Bronchial epithelial cell (primary cell): Measurements from ENCODE around the gene ATXN2. TPM values are rescaled to one million over a fixed set of nuclear protein-coding genes. Genes with fewer than 3 reads are reported as not detected.

Experiments
- DNase-seq: peaks from one replicate; pipeline ENCODE4 v3.0.0-alpha.2; 2010; ENCODE audit warnings: low read depth
- FAIRE-seq: peaks from 2 replicates; lab custom pipeline; 2011; peaks lifted over from hg19 to GRCh38; lab: Jason Lieb, UNC
- H3K27me3 ChIP-seq: 2 replicates; pipeline ENCODE4 v1.5.1; 2011; ENCODE audit warnings: low read length; ENCODE audit not compliant: control insufficient read depth, insufficient read depth
- H3K36me3 ChIP-seq: 2 replicates; pipeline ENCODE4 v1.5.1; 2011; ENCODE audit warnings: low read length; ENCODE audit not compliant: control insufficient read depth, insufficient read depth
- H3K4me3 ChIP-seq: 2 replicates; pipeline ENCODE4 v1.5.1; 2011; ENCODE audit warnings: mild to moderate bottlenecking, low read depth, low read length, control low read depth
- total RNA-seq: library from RNA; depleted of rRNA; stranded (reverse); fragments of >200 nt; gene quantifications from 2 replicates; pipeline ENCODE4 v1.2.1, GENCODE V29; 2014
- TF ChIP-seq, protein P1 (sequence below): IDR thresholded peaks from 2 replicates; pipeline ENCODE4 v1.5.1; 2011; ENCODE audit warnings: mild to moderate bottlenecking, moderate library complexity, low read length, control low read depth, inconsistent platforms; ENCODE audit not compliant: insufficient read depth, severe bottlenecking

The ATXN2 gene
- total RNA-seq, 1 donor from 2014 or later: 8.7 TPM

DNA sequence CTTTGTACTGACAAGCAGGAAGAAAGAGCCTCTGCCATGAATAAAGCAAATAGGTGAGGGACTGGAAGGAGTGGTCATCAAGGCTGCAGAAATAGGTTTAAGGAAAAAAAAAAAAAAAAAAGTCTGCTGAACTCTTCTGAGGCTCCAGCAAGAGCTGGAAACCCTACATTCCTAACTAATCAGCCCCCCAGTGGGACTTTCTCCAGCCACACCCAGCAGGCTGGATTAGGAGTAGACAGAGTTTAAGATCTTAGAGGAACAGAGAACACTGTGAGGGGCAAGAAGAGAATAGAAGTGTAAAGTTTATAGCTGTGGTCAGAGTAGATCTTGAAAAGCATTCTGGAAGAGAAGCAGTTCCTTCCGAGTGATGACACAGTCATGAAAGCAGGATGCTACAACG lies 66.4 kb downstream of the ATXN2 start:
- Histone ChIP-seq H3K4me3 (no peak overlapping the region), H3K36me3 (peaks cover 5% of the 10 kb centered on the region), H3K27me3 (no peaks in the 10 kb centered on the region)
- FAIRE-seq (no peak), DNase-seq (no peak)
- TF ChIP-seq, protein P1, sequence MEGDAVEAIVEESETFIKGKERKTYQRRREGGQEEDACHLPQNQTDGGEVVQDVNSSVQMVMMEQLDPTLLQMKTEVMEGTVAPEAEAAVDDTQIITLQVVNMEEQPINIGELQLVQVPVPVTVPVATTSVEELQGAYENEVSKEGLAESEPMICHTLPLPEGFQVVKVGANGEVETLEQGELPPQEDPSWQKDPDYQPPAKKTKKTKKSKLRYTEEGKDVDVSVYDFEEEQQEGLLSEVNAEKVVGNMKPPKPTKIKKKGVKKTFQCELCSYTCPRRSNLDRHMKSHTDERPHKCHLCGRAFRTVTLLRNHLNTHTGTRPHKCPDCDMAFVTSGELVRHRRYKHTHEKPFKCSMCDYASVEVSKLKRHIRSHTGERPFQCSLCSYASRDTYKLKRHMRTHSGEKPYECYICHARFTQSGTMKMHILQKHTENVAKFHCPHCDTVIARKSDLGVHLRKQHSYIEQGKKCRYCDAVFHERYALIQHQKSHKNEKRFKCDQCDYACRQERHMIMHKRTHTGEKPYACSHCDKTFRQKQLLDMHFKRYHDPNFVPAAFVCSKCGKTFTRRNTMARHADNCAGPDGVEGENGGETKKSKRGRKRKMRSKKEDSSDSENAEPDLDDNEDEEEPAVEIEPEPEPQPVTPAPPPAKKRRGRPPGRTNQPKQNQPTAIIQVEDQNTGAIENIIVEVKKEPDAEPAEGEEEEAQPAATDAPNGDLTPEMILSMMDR: no peak

DNA sequence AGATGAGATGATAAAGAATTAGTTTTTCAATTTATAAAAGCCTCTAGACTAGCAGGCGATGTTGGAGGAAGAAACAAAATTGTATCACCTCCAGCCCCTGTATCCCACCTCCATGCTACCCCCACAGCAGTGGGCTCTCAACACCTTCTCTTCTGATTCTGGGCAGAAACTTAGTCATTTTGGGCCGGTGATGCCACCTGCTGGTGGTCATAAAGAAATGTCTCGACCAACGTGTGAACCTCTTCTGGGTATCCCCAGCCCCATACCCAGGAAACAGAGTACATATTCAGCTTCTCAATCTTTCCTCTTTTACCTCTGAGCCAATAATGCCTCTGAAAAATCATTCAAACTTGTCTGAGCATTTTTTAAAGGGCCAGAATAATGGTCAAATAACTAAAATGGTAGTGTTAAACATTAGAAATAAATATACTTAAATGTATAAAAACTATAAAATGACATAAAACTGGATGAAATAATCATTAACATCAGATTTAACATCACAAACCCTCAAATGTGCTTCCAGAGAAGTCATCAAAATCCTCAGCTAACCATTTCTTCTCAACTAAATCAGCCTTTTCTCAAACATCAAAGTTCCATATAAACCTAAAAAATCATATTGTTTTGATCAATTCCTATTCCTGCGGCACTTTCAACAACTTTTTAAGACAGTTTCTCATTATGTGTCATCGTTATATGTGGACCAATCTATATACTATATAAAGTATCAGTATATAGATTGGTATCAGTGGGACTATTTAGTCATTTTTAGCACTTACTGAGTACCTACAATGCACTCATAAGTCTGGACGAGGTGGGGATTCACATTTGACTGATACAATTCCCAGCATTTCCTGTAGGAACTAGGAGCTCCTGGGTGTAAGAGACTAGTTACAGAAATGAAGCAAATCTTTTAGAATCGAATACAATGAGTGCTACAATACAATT lies 69.4 kb downstream of the ATXN2 start:
- FAIRE-seq: no peak
- DNase-seq: peak; percentile 54
- no peaks in the 10 kb centered on the region for H3K27me3 ChIP-seq
- no peak overlapping the region for H3K4me3 ChIP-seq
- TF ChIP-seq, protein P1: peak; percentile 69
- peaks cover 7% of the 10 kb centered on the region for H3K36me3 ChIP-seq

DNA sequence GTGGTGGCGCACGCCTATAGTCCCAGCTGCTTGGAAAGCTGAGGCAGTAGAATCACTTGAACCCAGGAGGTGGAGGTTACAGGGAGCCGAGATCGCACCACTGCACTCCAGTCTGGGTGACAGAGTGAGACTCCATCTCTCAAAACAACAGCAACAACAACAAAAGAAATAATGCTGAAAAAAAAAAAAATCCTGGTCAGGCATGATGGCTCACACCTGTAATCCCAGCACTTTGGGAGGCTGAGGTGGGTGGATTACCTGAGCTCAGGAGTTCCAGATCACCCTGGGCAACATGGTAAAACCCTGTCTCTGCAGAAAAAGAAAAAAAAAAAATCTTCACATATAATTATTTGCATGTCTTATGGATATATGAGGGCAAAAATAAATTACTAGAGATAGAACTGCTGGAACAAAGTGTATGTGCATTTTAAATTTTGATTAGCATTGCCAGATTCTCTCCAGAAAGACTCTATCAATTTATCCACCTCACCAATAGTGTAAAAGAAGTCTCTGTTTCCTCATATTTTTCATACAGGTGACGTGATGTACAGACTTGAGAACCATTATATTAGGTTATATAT lies 75.4 kb downstream of the ATXN2 start:
- H3K36me3 ChIP-seq: peaks cover 9% of the 10 kb centered on the region
- FAIRE-seq: no peak
- DNase-seq: no peak
- H3K27me3 ChIP-seq: no peaks in the 10 kb centered on the region
- TF ChIP-seq, protein P1: no peak
- no peak overlapping the region for H3K4me3 ChIP-seq

DNA sequence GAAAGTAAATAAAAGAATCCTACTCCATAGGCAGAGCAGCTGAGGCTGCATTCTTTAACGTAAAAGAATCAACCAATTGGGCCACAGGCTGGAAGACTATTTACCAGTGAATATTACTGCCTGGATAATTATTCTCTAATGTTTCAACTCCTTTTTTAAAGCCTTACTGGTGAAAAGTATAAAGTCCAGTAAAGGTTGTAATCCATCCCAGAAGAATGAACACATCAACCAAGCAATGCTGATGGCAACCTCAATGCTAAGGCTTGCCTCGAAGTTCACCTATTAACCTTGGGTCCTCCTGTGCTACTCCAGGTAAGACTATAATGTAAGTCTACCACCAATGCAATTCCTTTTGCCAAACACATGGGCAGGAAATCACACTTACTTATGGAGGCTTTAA lies 77.3 kb downstream of the ATXN2 start:
- Histone ChIP-seq H3K4me3 (no peak overlapping the region), H3K36me3 (peaks cover 9% of the 10 kb centered on the region), H3K27me3 (no peaks in the 10 kb centered on the region)
- FAIRE-seq (no peak), DNase-seq (no peak)
- TF ChIP-seq, protein P1: no peak

DNA sequence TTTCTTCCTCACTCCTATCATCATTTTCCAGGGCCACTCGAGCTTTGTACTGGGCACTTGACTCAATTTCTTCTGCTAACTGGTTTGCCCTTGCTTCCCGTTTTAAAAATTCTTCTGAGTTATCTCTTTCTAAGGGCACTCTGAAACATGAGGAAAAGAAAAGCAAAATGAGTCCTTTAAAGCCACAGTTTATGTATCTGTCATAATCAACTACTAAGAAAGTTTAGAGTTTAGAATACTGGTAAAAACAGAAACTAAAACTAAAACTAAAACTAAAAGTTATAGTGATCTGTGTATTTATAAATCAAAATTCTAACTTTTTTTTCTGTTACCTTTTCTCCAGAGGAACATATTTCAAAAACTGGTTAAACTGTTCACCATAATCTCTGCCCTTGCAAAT lies 79.2 kb downstream of the ATXN2 start:
- FAIRE-seq (no peak), DNase-seq (no peak)
- TF ChIP-seq, protein P1: no peak
- Histone ChIP-seq H3K4me3 (no peak overlapping the region), H3K36me3 (peaks cover 9% of the 10 kb centered on the region), H3K27me3 (no peaks in the 10 kb centered on the region)
